Hindlimb muscle (tissue), 1 donor: ENCODE measurements around the gene PPP4R3A. TPM values are rescaled to one million over a fixed set of nuclear protein-coding genes. Genes with fewer than 3 reads are reported as not detected.

Experiments used
- polyA plus RNA-seq: library from polyadenylated mRNA; unstranded; fragments of 120-200 nt; gene quantifications from one replicate; pipeline ENCODE4 v1.2.1, GENCODE V29; 2013; ENCODE audit not compliant: insufficient read length

PPP4R3A gene
- polyA plus RNA-seq, 1 donor: 69.7 TPM

Other genes starting within 250 kb of the PPP4R3A start
- gene CCDC88C, start 92.5 kb downstream of the PPP4R3A start, polyA plus RNA-seq: 18.3 TPM
- gene CATSPERB, start 221.8 kb upstream of the PPP4R3A start, polyA plus RNA-seq: 0.40 TPM